GM18870 (cell line): ENCODE data around the gene KCP.
"Not testable (repeated sequence)": the region's sequence is repeated elsewhere in the genome, so short reads cannot be mapped to it uniquely, and the experiment has no call there.

Source experiments
- ATAC-seq: cut with Tn5 transposase; IDR thresholded peaks from one replicate; pipeline ENCODE4 v1.9.1; 2021; ENCODE audit warnings: moderate library complexity; ENCODE audit not compliant: unreplicated experiment

The KCP gene

DNA sequence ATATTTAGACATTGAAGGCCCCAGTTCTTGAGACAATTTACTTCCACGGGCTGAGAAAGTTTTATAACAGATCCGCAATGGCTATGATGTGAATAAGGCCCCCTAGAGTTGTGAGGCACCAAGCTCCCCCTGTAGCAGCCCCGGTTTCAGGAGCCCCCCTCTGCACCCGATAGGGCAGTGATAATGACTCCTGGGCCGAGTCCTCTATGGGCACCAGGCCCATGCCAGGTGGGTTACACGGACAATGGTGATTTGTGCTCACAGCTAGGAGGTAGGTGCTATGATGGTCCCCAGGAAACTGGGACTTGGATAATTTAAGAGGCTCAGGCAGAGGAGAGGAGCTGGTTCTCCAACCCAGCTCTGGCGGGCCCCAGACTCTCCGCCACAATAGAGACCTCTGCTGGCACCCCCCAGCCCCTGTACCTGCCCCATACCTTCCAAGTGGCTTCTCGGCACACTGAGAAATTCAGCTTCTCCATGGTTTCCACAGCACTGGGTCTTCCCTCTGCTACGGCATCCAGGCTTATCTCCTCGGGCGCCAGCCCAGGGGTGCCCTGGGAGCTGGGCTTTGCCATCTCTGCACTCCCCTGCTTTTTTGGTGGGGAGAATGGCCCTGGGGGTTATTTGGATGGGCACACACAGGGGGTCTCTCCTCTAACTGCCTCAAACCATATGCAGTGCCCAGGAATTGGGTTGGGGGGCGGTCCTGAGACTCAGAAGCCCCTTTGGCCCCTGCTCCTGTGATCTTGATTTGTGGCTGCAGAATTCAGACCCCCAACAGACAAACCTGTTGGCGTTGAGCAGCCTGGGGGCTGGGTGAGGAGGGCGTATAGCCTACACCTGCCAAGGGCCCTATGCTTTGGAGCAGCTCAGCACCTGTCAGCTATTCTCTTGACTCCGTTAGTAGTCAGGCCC lies 12.2 kb upstream of the KCP start:
- no peak for ATAC-seq

DNA sequence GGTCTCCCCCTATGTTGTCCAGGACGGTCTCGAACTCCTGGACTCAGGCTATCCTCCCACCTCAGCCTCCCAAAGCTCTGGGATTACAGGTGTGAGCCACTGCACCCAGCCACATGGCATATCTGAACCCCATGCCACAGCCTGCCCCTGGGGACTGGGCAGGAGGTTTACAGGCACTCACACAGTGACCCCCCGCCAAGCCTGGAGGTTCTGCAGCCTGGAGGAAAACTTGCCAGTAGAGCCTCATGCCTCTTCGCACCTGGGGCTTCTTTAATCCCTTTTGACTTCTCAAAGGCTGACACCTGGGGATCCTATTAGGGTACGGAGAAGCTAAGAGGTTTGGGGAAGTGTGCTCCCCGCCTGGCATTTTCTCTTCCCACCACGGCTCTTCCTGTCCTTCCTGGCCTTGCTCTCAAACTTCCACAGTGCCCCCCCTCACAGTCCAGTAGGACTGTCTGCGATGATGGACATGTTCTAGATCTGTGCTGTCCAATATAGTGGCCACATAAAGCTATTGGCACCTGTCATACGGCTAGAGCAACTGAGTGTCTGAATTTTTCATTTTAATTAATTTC lies 11.4 kb upstream of the KCP start:
- ATAC-seq: no peak

- ATAC-seq: no peak
Measured at GRCh38 chr7:128920913-128921582, 10.5 kb upstream of the KCP start.

DNA sequence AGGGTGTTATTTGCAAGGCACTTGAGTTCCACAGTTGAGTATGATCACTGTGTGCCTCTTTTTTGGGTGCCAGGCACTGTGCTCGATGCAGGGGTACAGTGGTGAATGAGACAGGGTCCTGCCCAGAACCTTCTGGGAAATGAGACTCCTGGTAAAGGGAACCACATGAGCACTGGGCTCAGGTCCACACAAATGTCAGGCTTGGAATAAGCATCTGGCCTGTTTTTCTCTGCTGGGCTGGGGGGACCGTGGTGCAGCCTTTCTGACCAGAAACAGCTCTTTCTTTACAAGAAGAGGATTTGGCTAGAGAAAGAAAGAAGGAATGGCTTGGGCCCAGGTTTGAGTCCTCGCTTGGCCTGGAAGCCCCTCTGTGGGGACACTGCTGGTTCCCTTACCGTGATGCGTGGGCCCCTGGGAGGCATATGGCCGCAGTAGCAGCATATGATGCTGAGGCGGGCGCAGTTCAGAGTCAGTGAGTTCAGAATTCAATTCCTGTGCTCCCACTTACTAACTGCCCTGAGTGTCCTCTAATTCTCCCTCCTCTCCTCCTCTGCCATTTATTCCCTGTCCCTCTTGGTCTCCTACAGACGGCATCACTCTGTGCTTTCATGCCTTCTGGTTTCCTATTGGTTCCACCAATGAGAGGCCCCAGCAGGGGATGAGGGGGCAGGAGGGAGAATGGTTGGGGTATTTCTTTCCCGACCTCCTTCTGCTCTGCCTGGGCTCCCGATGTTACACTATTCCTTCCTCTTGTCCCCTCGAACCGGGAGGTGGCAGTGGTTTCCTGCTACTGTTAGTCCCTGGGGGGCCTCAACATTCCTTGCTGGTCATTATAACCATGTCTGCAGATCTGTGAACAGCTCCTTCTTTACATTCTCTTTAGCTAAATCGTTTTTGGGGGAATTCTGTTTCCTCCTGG lies 9.6 kb upstream of the KCP start:
- ATAC-seq: no peak

DNA sequence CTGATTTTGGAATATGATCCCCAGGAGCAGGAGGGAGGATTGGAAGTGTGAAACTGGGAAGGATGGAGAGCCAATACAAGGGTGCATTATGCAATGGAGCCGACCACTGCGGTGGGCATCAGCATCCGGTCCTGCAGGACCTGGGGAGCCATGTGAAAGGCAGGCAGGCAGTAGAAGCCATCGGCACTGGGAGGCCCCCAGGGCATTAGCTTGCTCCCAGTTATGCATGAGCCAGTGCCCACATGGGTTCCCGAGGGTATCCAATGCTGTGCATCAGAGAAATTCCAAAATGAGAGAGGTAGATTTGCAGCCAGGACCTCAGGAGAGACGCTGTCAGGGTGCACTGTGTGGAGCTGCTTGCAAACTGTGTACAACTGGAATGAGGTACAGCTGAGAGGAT lies 8.7 kb upstream of the KCP start:
- ATAC-seq: no peak

GRCh38 chr7:128918016-128918665 lies 7.6 kb upstream of the KCP start:
- no peak for ATAC-seq

GRCh38 chr7:128917122-128917521 lies 6.6 kb upstream of the KCP start:
- no peak for ATAC-seq

DNA sequence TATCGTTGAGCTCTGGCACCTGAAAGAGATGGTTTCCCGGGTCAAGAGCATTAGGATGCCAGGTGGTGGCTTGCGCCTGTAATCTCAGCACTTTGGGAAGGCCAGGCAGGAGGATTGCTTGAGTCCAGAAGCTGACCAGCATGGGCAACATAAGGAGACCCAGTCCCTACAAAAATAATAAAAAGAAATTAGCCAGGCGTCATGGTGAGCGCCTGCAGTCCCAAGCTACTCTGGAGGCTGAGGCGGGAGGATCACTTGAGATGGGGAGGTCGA lies 6.1 kb upstream of the KCP start:
- no peak for ATAC-seq

DNA sequence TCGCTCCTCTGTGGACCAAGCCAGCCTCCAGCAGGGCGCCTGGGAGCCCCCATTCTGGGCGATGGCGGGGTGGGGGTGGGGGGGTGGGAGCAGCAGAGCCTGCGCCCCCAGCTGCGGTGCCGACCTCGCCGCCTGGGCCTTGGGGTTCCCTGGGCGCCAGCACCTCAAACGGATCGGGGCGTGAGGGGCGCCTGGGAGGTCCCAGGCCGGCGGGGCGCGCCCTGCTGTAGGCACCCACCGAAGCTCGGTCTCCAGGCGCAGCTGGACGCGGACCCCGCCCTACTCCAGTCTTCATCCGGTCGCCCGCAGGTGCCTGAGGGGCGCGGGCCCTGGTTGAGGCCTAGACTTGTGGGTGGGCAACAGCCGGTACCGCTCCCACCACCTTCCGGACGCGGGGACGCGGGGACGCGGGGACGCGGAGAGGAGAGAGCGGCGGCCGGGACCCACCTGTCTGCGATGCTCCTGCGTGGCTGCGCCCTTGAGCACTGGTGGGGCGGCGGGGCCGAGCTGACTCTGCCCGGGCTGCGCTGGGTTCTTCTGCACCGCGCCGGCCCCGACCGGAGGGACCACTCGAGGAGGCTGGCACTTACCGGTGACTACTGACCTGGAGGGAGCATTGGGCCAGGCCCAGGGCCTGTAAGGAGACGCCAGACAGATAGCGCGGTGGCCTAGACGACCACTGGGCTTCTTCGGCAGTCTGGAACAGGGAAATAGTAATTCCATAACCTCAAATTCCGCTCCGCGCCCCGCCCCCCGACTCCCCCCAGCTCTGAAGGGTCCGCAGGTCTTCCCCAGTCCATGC lies 5.5 kb upstream of the KCP start:
- ATAC-seq: no peak

DNA sequence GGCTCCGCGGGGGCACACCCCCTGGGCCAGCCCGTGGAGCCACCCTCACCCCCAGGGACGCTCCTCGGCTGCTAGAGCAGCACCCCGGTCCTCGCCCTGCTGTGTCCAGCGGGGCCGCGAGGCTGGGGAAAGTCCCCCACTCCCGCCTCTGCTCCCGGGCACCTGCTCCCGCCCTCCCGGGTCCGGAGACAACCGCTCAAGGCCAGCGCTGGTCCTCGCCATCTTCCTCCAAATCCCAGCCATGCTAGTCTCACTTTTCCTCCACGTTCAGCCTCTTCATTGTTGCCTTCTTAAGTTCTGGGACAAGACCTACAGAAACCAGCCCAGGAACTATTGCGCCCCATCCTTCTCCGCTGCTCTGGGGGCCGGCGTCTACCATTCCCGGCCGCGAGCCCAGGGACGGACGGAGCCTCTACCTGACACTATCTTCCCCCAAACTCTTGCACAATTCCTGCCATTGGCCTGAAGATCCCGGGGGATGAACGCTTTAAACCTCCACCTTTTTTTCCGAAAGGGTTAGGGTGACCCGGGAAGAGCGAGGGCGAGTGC lies 4.8 kb upstream of the KCP start:
- no peak for ATAC-seq

- ATAC-seq: no peak
Measured at GRCh38 chr7:128914566-128915151, 4.2 kb upstream of the KCP start.

- no peak for ATAC-seq
Measured at GRCh38 chr7:128913870-128914565, 3.5 kb upstream of the KCP start.

DNA sequence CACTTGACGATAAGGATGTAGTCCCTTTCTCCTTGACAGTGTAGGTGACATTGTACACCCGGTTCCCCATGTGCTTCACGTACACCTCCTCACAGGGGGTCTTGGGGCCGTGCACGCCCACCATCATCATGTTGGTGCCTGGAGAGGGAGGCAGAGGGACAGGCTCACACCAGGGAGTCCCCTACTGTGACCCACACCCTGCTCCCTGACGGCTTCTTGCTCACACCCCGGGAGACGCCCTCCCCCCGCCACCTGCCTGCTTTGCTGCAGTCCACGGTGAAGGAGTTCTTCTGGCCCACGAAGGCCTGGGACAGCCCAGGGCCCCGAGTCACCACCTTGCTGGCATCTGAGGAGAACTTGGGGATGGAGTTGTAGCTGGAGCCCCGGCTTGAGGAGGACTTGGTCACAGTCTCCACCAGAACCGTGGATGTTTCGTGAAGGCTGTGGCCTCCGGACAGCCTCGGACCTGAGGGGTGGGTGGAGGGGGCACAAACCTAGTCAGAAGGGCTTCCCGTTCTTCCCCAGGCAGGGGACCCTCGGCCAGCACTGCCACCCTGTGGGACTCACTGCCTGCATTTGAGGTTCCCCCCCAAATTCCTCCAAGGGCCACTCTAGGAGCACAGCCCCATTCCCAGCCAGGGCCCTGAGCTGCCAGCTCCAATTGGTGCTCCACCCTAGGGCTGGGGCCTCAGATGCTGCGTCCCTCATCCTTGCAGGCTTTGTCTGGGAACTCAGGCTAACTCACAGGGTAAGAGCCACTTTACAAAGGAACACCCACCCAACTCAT lies 2.4 kb upstream of the KCP start:
- not testable (repeated sequence) for ATAC-seq

GRCh38 chr7:128912281-128912680 lies 1.8 kb upstream of the KCP start:
- no peak for ATAC-seq

- ATAC-seq: no peak
Measured at GRCh38 chr7:128911423-128912031, 1.0 kb upstream of the KCP start.

DNA sequence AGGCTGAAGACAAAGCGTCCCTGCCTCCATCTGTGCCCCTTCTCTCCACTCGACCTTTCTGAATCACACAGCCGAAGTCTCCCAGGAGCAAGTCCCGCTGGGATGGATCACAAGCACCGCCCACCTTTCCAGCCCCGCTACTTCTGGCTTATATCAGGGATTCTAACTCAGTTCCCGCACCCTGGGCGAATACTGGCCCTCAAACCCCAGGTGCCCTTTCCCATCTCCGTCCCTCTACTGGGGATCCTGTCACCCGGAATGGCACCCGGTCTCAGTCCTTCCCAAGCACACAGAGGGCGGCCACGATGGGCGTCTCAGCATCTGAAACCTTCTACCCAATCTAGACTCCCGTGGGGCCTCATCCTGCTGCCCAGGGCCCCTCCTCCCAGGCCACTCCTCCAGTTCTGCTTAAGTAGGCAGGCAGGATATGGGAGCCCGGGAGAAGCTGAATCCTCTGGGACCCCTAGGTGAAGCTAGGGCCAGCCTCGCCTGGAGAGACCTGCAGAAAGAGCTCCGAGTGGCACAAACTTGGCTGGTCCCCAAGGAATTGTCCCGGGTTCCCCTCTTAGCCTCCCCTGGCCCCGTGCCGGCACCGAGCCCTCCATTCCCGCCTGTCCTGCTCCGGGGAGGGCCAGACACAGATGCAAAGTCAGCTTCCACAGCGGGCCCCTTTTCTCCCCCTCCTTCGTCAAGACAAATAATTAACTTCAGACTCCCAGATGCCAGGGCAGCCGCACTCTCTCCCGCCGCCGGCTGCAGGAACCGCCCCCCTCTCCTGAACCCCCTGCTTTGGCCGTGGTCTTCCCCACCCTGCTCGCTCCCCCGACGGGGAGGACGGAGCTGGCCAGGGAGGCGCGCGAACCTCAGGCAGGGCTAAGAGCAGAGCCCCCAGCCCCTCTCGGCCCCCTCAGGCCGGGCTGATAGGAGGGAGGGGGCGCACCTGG lies 612 bp downstream of the KCP start:
- no peak for ATAC-seq
